OCI-LY1 (cell line): Measurements from ENCODE around the gene ABCB9.

Experiments used
- H2AFZ ChIP-seq: fragments of 200-600 bp; sonication (generic), shearing (Covaris generic); 2 replicates; pipeline ENCODE4 v1.6.0; 2014; ENCODE audit warnings: antibody characterized with exemption, mild to moderate bottlenecking, low read length
- H3F3A ChIP-seq: fragments of 200-600 bp; sonication (generic), shearing (Covaris generic); 2 replicates; pipeline ENCODE4 v1.6.0; 2014; ENCODE audit warnings: mild to moderate bottlenecking, antibody characterized with exemption, low read length, moderate library complexity; ENCODE audit not compliant: insufficient read depth
- H3K27ac ChIP-seq: fragments of 200-600 bp; sonication (generic); 2 replicates; pipeline ENCODE4 v1.5.1; 2014; ENCODE audit warnings: low read length, mixed run types, mild to moderate bottlenecking, low read depth; ENCODE audit not compliant: poor library complexity, severe bottlenecking
- H3K27me3 ChIP-seq: fragments of 200-600 bp; sonication (generic); 2 replicates; pipeline ENCODE4 v1.6.0; 2014; ENCODE audit warnings: antibody characterized with exemption, mild to moderate bottlenecking, low read length, moderate library complexity; ENCODE audit not compliant: insufficient read depth
- H3K36me3 ChIP-seq: fragments of 200-600 bp; sonication (generic); 2 replicates; pipeline ENCODE4 v1.6.1; 2014; ENCODE audit warnings: mild to moderate bottlenecking, antibody characterized with exemption, low read length, moderate library complexity, mixed read lengths; ENCODE audit not compliant: insufficient read depth
- H3K4me1 ChIP-seq: fragments of 200-600 bp; sonication (generic); 2 replicates; pipeline ENCODE4 v1.5.1; 2014; ENCODE audit warnings: mild to moderate bottlenecking, low read length, moderate library complexity; ENCODE audit not compliant: insufficient read depth, severe bottlenecking
- H3K4me2 ChIP-seq: fragments of 200-600 bp; sonication (generic), shearing (Covaris generic); 2 replicates; pipeline ENCODE4 v1.6.1; 2014; ENCODE audit warnings: low read length
- H3K4me3 ChIP-seq: fragments of 200-600 bp; sonication (generic); 2 replicates; pipeline ENCODE4 v1.5.1; 2014; ENCODE audit warnings: low read length, low read depth, mild to moderate bottlenecking, mixed read lengths; ENCODE audit not compliant: poor library complexity, severe bottlenecking
- H3K79me2 ChIP-seq: fragments of 200-600 bp; shearing (Covaris generic); 2 replicates; pipeline ENCODE4 v1.6.1; 2016; ENCODE audit warnings: mixed run types, low read length, mixed read lengths; ENCODE audit not compliant: insufficient read depth
- H3K9ac ChIP-seq: fragments of 200-600 bp; sonication (generic), shearing (Covaris generic); 2 replicates; pipeline ENCODE4 v1.6.1; 2014; ENCODE audit warnings: mild to moderate bottlenecking, low read length, mixed read lengths
- H3K9me2 ChIP-seq: fragments of 200-600 bp; sonication (generic), shearing (Covaris generic); 2 replicates; pipeline ENCODE4 v1.6.1; 2014; ENCODE audit warnings: low read depth, mild to moderate bottlenecking, low read length, mixed read lengths
- H3K9me3 ChIP-seq: fragments of 200-600 bp; shearing (Covaris generic); 2 replicates; pipeline ENCODE4 v1.6.1; 2014; ENCODE audit warnings: low read length, mixed read lengths
- H4K20me1 ChIP-seq: fragments of 200-600 bp; sonication (generic), shearing (Covaris generic); 2 replicates; pipeline ENCODE4 v1.6.0; 2016; ENCODE audit warnings: mild to moderate bottlenecking, low read length; ENCODE audit not compliant: insufficient read depth
- CTCF ChIP-seq: fragments of 200-600 bp; sonication (generic), shearing (Covaris generic); IDR thresholded peaks from 2 replicates; pipeline ENCODE4 v1.5.1; 2017; ENCODE audit warnings: mild to moderate bottlenecking, antibody characterized with exemption, low read length, moderate library complexity, mixed read lengths
- EZH2 ChIP-seq: fragments of 200-600 bp; sonication (generic), shearing (Covaris generic); IDR thresholded peaks from 2 replicates; pipeline ENCODE4 v1.8.0; 2017; ENCODE audit warnings: borderline replicate concordance, mixed run types, mild to moderate bottlenecking, antibody characterized with exemption, low read length, moderate library complexity, mixed read lengths

The ABCB9 gene

DNA sequence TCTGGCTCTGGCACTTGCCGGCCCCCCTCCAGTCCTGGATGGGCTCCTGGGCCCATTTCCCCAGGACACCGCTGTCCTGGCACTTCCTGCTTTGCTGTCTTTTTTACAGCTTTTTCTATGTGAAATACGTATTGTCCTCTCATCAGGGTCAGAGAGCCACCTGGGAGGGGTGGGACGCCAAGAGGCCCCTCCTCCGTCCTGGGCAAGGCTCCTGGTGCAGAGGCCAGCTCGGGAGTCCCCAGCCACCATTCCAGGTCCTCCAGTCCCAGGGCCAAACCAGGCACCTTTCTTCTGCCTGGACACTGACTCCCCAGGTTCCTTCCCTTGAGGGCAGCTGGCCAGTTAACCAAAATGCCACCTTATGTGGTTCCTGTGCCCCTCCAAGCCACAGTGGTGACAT, 37.0 kb upstream of the ABCB9 start:
- Histone ChIP-seq H3K27ac (no peak overlapping the region), H3K9ac (no peak overlapping the region), H3K9me2 (no peaks in the 10 kb centered on the region)

DNA sequence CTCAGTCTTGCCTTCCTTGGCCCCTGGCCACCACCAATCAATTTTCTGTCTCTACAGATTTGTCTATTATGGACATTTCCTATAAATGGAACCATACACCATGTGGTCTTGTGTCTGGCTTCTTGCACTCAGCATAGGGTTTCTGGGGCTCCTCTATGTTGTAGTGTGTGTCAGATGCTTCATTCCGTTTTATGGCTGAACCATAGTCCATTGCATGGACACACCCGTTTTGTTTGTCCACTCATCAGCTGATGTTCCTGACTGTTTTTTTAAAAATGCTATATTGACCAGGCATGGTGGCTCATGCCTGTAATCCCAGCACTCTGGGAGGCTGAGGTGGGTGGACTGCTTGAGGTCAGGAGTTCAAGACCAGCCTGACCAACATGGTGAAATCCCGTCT, 35.2 kb upstream of the ABCB9 start:
- TF ChIP-seq EZH2, result no peak
- no peak for TF ChIP-seq CTCF
- H3K27me3 ChIP-seq, result no peaks in the 10 kb centered on the region

More for the DNA sequence above, 37.0 kb upstream of the ABCB9 start:
- Histone ChIP-seq H3K4me2 (no peak overlapping the region), H3K9me3 (no peaks in the 10 kb centered on the region), H3K4me3 (no peak overlapping the region), H3K36me3 (peaks cover 75% of the 10 kb centered on the region), H3K4me1 (no peaks in the 10 kb centered on the region), H2AFZ (no peak overlapping the region), H4K20me1 (no peaks in the 10 kb centered on the region), H3K79me2 (no peaks in the 10 kb centered on the region), H3K27me3 (no peaks in the 10 kb centered on the region), H3F3A (no peaks in the 10 kb centered on the region)
- no peak for TF ChIP-seq CTCF
- no peak for TF ChIP-seq EZH2

DNA sequence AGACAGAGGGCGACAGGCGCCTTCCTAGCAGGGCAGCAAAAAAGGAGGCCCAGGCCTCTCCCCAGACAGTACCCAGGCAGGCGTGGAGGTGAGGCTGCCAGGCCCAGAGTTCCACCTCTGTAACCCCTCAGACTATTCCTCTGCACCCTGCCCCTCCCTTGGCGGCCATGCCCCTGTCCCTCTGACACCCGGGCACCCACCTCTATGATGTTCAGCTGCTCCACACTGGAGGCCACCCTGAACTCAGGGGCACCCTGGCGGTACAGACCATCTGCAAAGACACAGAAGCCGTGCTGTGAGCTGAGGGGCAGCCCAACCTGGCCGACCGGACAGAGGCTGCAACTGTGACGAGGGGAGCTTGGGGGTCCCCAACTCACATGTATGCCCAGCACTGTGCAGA, 34.3 kb upstream of the ABCB9 start:
- H3K9me3 ChIP-seq, result no peaks in the 10 kb centered on the region
- H3K79me2 ChIP-seq, result no peaks in the 10 kb centered on the region
- H2AFZ ChIP-seq, result no peak overlapping the region
- H3F3A ChIP-seq, result no peaks in the 10 kb centered on the region
- H3K4me3 ChIP-seq, result no peak overlapping the region
- H3K4me1 ChIP-seq, result no peaks in the 10 kb centered on the region
- no peak overlapping the region for H3K27ac ChIP-seq
- H3K9ac ChIP-seq, result no peak overlapping the region
- no peaks in the 10 kb centered on the region for H3K9me2 ChIP-seq
- peaks cover 85% of the 10 kb centered on the region for H3K36me3 ChIP-seq
- H4K20me1 ChIP-seq, result no peaks in the 10 kb centered on the region
- no peaks in the 10 kb centered on the region for H3K27me3 ChIP-seq
- no peak for TF ChIP-seq CTCF
- TF ChIP-seq EZH2, result no peak
- H3K4me2 ChIP-seq, result no peak overlapping the region

More for the DNA sequence above, 35.2 kb upstream of the ABCB9 start:
- Histone ChIP-seq H3K4me2 (no peak overlapping the region), H4K20me1 (no peaks in the 10 kb centered on the region), H3K9me2 (no peaks in the 10 kb centered on the region), H3K27ac (no peak overlapping the region), H2AFZ (no peak overlapping the region), H3K9me3 (no peaks in the 10 kb centered on the region), H3K4me3 (no peak overlapping the region), H3K4me1 (no peaks in the 10 kb centered on the region), H3K9ac (no peak overlapping the region), H3K79me2 (no peaks in the 10 kb centered on the region), H3F3A (no peaks in the 10 kb centered on the region), H3K36me3 (peaks cover 77% of the 10 kb centered on the region)
